Measurements from ENCODE around the gene MAPK13.
A peak's percentile ranks its signal among the peaks of the same experiment; 100 is the strongest.
"Not testable (repeated sequence)": the region's sequence is repeated elsewhere in the genome, so short reads cannot be mapped to it uniquely, and the experiment has no call there.

Gene MAPK13

GRCh38 chr6:36129941-36130666 is at the start of gene MAPK13:
Gene MAPK13, plus strand, starts transcription at chr6:36130513. Its CDS starts 70 bp downstream, at chr6:36130583.
- peak; percentile 35 to 85 for DNase-seq

GRCh38 chr6:36082318-36082717 is 48.0 kb upstream of the MAPK13 start:
- DNase-seq, result no peak

GRCh38 chr6:36083446-36083845 is 46.9 kb upstream of the MAPK13 start:
- no peak for DNase-seq

- not testable (repeated sequence) for DNase-seq
Measured at GRCh38 chr6:36088204-36088603, 42.1 kb upstream of the MAPK13 start.

- DNase-seq, result no peak
Measured at GRCh38 chr6:36089048-36089447, 41.3 kb upstream of the MAPK13 start.

GRCh38 chr6:36094238-36094637 is 36.1 kb upstream of the MAPK13 start:
- no peak for DNase-seq

GRCh38 chr6:36094753-36095496 is 35.4 kb upstream of the MAPK13 start:
- DNase-seq, result peak; percentile 74 to 94

- peak; percentile 78 to 83 for DNase-seq
Measured at GRCh38 chr6:36095497-36096391, 34.6 kb upstream of the MAPK13 start.

- DNase-seq, result no peak
Measured at GRCh38 chr6:36098253-36098919, 31.9 kb upstream of the MAPK13 start.

- DNase-seq, result no peak
Measured at GRCh38 chr6:36098920-36099647, 31.2 kb upstream of the MAPK13 start.

GRCh38 chr6:36099869-36100483 is 30.3 kb upstream of the MAPK13 start:
- no peak for DNase-seq

GRCh38 chr6:36101691-36102090 is 28.6 kb upstream of the MAPK13 start:
- DNase-seq, result no peak

- no peak for DNase-seq
Measured at GRCh38 chr6:36102853-36103252, 27.5 kb upstream of the MAPK13 start.

- no peak for DNase-seq
Measured at GRCh38 chr6:36104836-36105235, 25.5 kb upstream of the MAPK13 start.

- DNase-seq, result no peak
Measured at GRCh38 chr6:36109092-36109491, 21.2 kb upstream of the MAPK13 start.

- DNase-seq, result no peak
Measured at GRCh38 chr6:36110050-36110449, 20.3 kb upstream of the MAPK13 start.

- DNase-seq, result no peak
Measured at GRCh38 chr6:36110863-36111262, 19.4 kb upstream of the MAPK13 start.

GRCh38 chr6:36111526-36111925 is 18.8 kb upstream of the MAPK13 start:
- DNase-seq, result no peak

GRCh38 chr6:36113049-36113448 is 17.3 kb upstream of the MAPK13 start:
- DNase-seq, result no peak

- no peak for DNase-seq
Measured at GRCh38 chr6:36113703-36114102, 16.6 kb upstream of the MAPK13 start.

- DNase-seq, result no peak
Measured at GRCh38 chr6:36114798-36115408, 15.4 kb upstream of the MAPK13 start.
